ENCODE results near the gene CS.
"Not testable (repeated sequence)": the region's sequence is repeated elsewhere in the genome, so short reads cannot be mapped to it uniquely, and the experiment has no call there.

Gene CS

DNA sequence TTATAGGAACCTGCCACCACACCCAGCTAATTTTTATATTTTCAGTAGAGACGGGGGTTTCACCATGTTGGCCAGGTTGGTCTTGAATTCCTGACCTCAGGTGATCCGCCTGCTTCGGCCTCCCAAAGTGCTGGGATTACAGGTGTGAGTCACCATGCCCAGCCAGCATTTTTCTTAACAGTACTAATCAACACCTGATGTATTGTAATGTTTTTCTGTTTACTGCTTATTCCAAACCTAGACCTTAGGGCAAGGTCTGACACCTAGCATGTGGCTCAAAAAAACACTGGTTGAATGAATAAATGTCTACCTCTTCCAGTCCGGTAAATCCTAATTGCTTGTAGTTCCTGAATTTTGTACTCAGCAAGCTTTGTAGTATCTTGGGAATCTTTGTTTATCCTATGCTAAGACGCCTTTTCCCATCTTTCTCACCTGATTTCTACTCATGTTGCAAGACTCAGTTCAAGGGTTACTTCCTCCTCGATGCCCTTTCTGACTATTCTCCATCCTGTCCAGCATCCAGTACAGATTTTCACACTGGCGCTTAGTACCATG lies 30.9 kb upstream of the CS start:
- Histone ChIP-seq H3K36me3 (ENCODE audit: control insufficient read depth, low read length) (peaks cover 50% of the 10 kb centered on the region), H3K27me3 (ENCODE audit: control insufficient read depth, low read length) (no peaks in the 10 kb centered on the region), H3K27ac (ENCODE audit: low read depth, low read length) (no peak overlapping the region), H3K9me3 (ENCODE audit: control insufficient read depth, insufficient read depth, low read length) (no peaks in the 10 kb centered on the region), H3K79me2 (ENCODE audit: control insufficient read depth, low read length) (peaks cover 28% of the 10 kb centered on the region), H3K9me2 (replicated peaks; ENCODE audit: control insufficient read depth, low read length) (no peaks in the 10 kb centered on the region), H3K4me3 (ENCODE audit: low read length) (no peak overlapping the region), H3K4me1 (ENCODE audit: control insufficient read depth, low read length) (peaks cover 29% of the 10 kb centered on the region), H4K20me1 (ENCODE audit: control insufficient read depth, insufficient read depth, low read depth, low read length) (no peaks in the 10 kb centered on the region), H3F3A (ENCODE audit: control insufficient read depth, insufficient read depth) (peaks cover 5% of the 10 kb centered on the region; the same call in 1 of the 2 replicates), H3K4me2 (ENCODE audit: low read length) (no peak overlapping the region)
- TF ChIP-seq EZH2phosphoT487 (IDR thresholded peaks at IDR 0.05; ENCODE audit: borderline replicate concordance, low read length): no peak
- TF ChIP-seq, protein P1, sequence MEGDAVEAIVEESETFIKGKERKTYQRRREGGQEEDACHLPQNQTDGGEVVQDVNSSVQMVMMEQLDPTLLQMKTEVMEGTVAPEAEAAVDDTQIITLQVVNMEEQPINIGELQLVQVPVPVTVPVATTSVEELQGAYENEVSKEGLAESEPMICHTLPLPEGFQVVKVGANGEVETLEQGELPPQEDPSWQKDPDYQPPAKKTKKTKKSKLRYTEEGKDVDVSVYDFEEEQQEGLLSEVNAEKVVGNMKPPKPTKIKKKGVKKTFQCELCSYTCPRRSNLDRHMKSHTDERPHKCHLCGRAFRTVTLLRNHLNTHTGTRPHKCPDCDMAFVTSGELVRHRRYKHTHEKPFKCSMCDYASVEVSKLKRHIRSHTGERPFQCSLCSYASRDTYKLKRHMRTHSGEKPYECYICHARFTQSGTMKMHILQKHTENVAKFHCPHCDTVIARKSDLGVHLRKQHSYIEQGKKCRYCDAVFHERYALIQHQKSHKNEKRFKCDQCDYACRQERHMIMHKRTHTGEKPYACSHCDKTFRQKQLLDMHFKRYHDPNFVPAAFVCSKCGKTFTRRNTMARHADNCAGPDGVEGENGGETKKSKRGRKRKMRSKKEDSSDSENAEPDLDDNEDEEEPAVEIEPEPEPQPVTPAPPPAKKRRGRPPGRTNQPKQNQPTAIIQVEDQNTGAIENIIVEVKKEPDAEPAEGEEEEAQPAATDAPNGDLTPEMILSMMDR (IDR thresholded peaks at IDR 0.05; ENCODE audit: low read depth, low read length, poor library complexity, severe bottlenecking): no peak

DNA sequence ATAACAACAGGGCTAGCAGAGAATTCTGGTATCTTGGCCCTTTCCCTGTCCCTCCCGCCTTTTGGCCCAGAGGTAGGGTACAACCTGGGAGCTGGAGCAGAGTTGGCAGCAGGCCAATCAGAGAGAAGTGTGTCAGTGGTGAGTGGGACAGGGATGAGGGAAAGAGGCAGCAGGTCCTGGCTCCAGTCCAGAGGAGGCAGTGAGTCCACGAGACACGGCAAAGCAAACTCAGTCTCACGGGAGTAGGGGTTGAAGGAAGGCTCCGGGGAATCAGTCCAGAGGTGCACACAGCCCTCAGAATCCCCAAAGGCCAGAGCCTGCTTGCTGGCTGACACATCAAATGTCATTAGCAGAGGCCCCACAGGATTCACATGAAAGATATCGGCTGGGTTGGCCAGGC lies 26.4 kb upstream of the CS start:
- Histone ChIP-seq H3K79me2 (ENCODE audit: control insufficient read depth, low read length) (peaks cover 6% of the 10 kb centered on the region), H3F3A (ENCODE audit: control insufficient read depth, insufficient read depth) (no peaks in the 10 kb centered on the region), H3K27ac (ENCODE audit: low read depth, low read length) (no peak overlapping the region), H3K9me3 (ENCODE audit: control insufficient read depth, insufficient read depth, low read length) (no peaks in the 10 kb centered on the region), H3K4me2 (ENCODE audit: low read length) (no peak overlapping the region), H3K4me3 (ENCODE audit: low read length) (no peak overlapping the region), H4K20me1 (ENCODE audit: control insufficient read depth, insufficient read depth, low read depth, low read length) (no peaks in the 10 kb centered on the region), H3K4me1 (ENCODE audit: control insufficient read depth, low read length) (no peaks in the 10 kb centered on the region), H3K36me3 (ENCODE audit: control insufficient read depth, low read length) (peaks cover 78% of the 10 kb centered on the region), H3K27me3 (ENCODE audit: control insufficient read depth, low read length) (no peaks in the 10 kb centered on the region), H3K9me2 (replicated peaks; ENCODE audit: control insufficient read depth, low read length) (no peaks in the 10 kb centered on the region)
- TF ChIP-seq EZH2phosphoT487 (IDR thresholded peaks at IDR 0.05; ENCODE audit: borderline replicate concordance, low read length): no peak
- TF ChIP-seq, protein P1 (IDR thresholded peaks at IDR 0.05; ENCODE audit: low read depth, low read length, poor library complexity, severe bottlenecking): no peak

DNA sequence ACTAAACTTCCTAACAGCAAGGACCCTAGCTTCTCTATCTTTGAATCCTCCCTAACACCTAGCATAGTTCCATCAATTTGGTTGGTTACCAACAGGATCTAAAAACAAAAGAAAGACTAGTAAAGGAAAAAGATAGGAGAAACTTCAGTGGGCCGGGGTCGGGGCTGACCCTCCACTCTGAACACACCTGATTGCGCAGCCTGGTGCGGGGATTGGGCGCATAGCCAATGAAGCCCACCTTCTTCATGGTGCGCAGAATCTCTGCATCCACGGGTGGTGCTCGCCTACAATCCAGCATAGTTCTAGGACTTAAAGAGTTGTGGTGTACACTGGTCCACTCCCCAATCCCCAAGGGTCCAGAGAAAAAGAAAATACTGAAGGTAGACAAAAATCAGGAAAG lies 26.0 kb upstream of the CS start:
- Histone ChIP-seq H3K9me2 (replicated peaks; ENCODE audit: control insufficient read depth, low read length) (no peaks in the 10 kb centered on the region), H4K20me1 (ENCODE audit: control insufficient read depth, insufficient read depth, low read depth, low read length) (no peaks in the 10 kb centered on the region), H3K9me3 (ENCODE audit: control insufficient read depth, insufficient read depth, low read length) (no peaks in the 10 kb centered on the region), H3K4me3 (ENCODE audit: low read length) (no peak overlapping the region), H3K27me3 (ENCODE audit: control insufficient read depth, low read length) (no peaks in the 10 kb centered on the region), H3K27ac (ENCODE audit: low read depth, low read length) (no peak overlapping the region), H3K79me2 (ENCODE audit: control insufficient read depth, low read length) (peaks cover 2% of the 10 kb centered on the region), H3K4me1 (ENCODE audit: control insufficient read depth, low read length) (no peaks in the 10 kb centered on the region), H3K36me3 (ENCODE audit: control insufficient read depth, low read length) (peaks cover 74% of the 10 kb centered on the region), H3K4me2 (ENCODE audit: low read length) (no peak overlapping the region), H3F3A (ENCODE audit: control insufficient read depth, insufficient read depth) (no peaks in the 10 kb centered on the region)
- no peak for TF ChIP-seq EZH2phosphoT487 (IDR thresholded peaks at IDR 0.05; ENCODE audit: borderline replicate concordance, low read length)

DNA sequence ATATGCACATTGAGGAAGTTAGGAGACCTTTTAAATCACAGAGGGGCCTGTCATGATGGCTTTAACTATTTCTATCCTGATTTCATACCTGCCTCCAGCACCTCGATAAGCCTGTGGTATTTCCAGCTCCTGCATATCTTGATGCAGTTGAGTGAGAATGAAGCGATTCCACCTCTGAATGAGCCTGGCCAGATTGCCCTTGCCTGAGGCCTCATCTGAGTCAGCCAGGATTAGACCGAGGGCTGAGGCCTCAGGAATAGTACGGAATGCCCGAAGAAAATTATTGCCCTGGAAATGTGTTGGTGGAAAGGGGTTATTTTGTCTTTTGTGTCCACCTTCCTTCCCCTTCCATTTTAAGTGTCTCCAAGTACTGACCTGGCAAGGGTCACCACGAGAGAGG lies 24.1 kb upstream of the CS start:
- Histone ChIP-seq H3K79me2 (ENCODE audit: control insufficient read depth, low read length) (no peaks in the 10 kb centered on the region), H3K36me3 (ENCODE audit: control insufficient read depth, low read length) (peaks cover 81% of the 10 kb centered on the region), H3F3A (ENCODE audit: control insufficient read depth, insufficient read depth) (no peaks in the 10 kb centered on the region)

DNA sequence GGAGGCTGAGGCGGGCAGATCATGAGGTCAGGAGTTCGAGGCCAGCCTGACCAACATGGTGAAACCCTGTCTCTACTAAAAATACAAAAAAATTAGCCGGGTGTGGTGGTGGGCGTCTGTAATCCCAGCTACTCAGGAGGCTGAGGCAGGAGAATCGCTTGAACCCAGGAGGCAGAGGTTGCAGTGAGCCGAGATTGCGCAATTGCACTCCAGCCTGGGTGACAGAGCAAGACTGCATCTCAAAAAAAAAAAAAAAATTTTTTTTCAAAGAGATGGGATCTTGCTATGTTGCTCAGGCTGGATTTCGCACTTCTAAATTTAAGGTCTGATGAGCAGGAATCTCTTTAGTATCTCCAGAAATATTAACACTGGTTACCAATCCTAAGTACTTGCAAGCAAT lies 21.5 kb upstream of the CS start:
- not testable (repeated sequence) for H3K4me2 ChIP-seq (ENCODE audit: low read length); H3K9me3 ChIP-seq (ENCODE audit: control insufficient read depth, insufficient read depth, low read length)
- H3K36me3 ChIP-seq (ENCODE audit: control insufficient read depth, low read length): peaks cover 79% of the 10 kb centered on the region

More for the DNA sequence above, 24.1 kb upstream of the CS start:
- H3K9me3 ChIP-seq (ENCODE audit: control insufficient read depth, insufficient read depth, low read length): no peaks in the 10 kb centered on the region
- H3K9me2 ChIP-seq (replicated peaks; ENCODE audit: control insufficient read depth, low read length): no peaks in the 10 kb centered on the region
- H3K4me1 ChIP-seq (ENCODE audit: control insufficient read depth, low read length): no peaks in the 10 kb centered on the region
- H3K27me3 ChIP-seq (ENCODE audit: control insufficient read depth, low read length): no peaks in the 10 kb centered on the region
- H4K20me1 ChIP-seq (ENCODE audit: control insufficient read depth, insufficient read depth, low read depth, low read length): no peaks in the 10 kb centered on the region
- no peak overlapping the region for H3K4me2 ChIP-seq (ENCODE audit: low read length)
- no peak overlapping the region for H3K4me3 ChIP-seq (ENCODE audit: low read length)
- no peak overlapping the region for H3K27ac ChIP-seq (ENCODE audit: low read depth, low read length)
- TF ChIP-seq, protein P1 (IDR thresholded peaks at IDR 0.05; ENCODE audit: low read depth, low read length, poor library complexity, severe bottlenecking): no peak
- no peak for TF ChIP-seq EZH2phosphoT487 (IDR thresholded peaks at IDR 0.05; ENCODE audit: borderline replicate concordance, low read length)

More for the DNA sequence above, 21.5 kb upstream of the CS start:
- not testable (repeated sequence) for H3K79me2 ChIP-seq (ENCODE audit: control insufficient read depth, low read length); H3F3A ChIP-seq (ENCODE audit: control insufficient read depth, insufficient read depth); H3K27me3 ChIP-seq (ENCODE audit: control insufficient read depth, low read length); H3K4me3 ChIP-seq (ENCODE audit: low read length); H3K27ac ChIP-seq (ENCODE audit: low read depth, low read length); H4K20me1 ChIP-seq (ENCODE audit: control insufficient read depth, insufficient read depth, low read depth, low read length); H3K4me1 ChIP-seq (ENCODE audit: control insufficient read depth, low read length); H3K9me2 ChIP-seq (replicated peaks; ENCODE audit: control insufficient read depth, low read length)
